ENCODE measurements around the gene MTG1.

MTG1 gene

GRCh38 chr10:133391761-133392518 is 2.0 kb upstream of the MTG1 start:
- Mint-ChIP-seq H3K4me1 (ENCODE audit: low read depth) (peaks cover 41% of the 10 kb centered on the region), H3K9me3 (no peaks in the 10 kb centered on the region), H3K4me3 (peak overlapping the region; percentile 86), H3K27ac (peak overlapping the region; percentile 95), H3K27me3 (ENCODE audit: low read depth) (no peaks in the 10 kb centered on the region), H3K36me3 (ENCODE audit: low read depth) (peaks cover 15% of the 10 kb centered on the region)
- no peak for DNase-seq (ENCODE audit: low spot score)

DNA sequence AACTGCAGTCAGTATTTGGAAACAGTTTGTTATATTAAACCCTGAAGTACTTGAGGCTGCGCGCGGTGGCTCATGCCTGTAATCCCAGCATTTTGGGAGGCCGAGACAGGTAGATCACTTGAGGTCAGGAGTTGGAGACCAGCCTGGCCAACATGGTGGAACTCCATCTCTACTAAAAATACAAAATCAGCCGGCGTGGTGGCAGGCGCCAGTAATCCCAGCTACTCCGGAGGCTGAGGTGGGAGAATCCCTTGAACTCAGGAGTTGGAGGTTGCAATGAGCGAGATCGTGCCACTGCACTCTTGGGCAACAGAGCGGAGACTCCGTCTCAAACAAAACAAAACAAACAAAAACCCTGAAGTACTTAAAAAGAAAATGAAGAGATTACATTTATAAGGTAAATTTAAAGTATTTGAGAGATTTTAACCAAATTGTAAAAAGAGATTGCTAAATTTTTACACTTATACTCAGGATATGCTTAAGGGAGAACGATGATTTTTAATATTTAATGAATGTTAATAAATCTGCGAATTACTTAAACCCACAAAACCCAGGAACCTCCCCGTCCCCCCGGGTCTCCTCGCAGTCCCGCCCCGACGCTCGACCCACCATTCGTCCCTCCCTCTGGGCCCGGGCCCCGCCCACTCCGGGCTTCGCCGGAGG is 425 bp upstream of the MTG1 start:
- H3K27ac Mint-ChIP-seq, result peak overlapping the region; percentile 90
- H3K4me3 Mint-ChIP-seq, result peak overlapping the region; percentile 94
- no peaks in the 10 kb centered on the region for H3K27me3 Mint-ChIP-seq (ENCODE audit: low read depth)
- DNase-seq (ENCODE audit: low spot score), result no peak
- H3K36me3 Mint-ChIP-seq (ENCODE audit: low read depth), result peaks cover 29% of the 10 kb centered on the region
- H3K9me3 Mint-ChIP-seq, result no peaks in the 10 kb centered on the region
- H3K4me1 Mint-ChIP-seq (ENCODE audit: low read depth), result peaks cover 40% of the 10 kb centered on the region

- Mint-ChIP-seq H3K27me3 (ENCODE audit: low read depth) (no peaks in the 10 kb centered on the region), H3K4me3 (peak overlapping the region; percentile 94), H3K9me3 (no peaks in the 10 kb centered on the region), H3K36me3 (ENCODE audit: low read depth) (peaks cover 41% of the 10 kb centered on the region), H3K4me1 (ENCODE audit: low read depth) (peaks cover 31% of the 10 kb centered on the region), H3K27ac (peak overlapping the region; percentile 90)
- DNase-seq (ENCODE audit: low spot score), result no peak
Measured at GRCh38 chr10:133394801-133395221, 854 bp downstream of the MTG1 start.

- H3K9me3 Mint-ChIP-seq, result no peaks in the 10 kb centered on the region
- H3K27me3 Mint-ChIP-seq (ENCODE audit: low read depth), result no peaks in the 10 kb centered on the region
- peaks cover 50% of the 10 kb centered on the region for H3K36me3 Mint-ChIP-seq (ENCODE audit: low read depth)
- peaks cover 25% of the 10 kb centered on the region for H3K4me1 Mint-ChIP-seq (ENCODE audit: low read depth)
- H3K4me3 Mint-ChIP-seq, result peak overlapping the region; percentile 94
- H3K27ac Mint-ChIP-seq, result no peak overlapping the region
- DNase-seq (ENCODE audit: low spot score), result no peak
Measured at GRCh38 chr10:133396035-133396624, 2.2 kb downstream of the MTG1 start.

DNA sequence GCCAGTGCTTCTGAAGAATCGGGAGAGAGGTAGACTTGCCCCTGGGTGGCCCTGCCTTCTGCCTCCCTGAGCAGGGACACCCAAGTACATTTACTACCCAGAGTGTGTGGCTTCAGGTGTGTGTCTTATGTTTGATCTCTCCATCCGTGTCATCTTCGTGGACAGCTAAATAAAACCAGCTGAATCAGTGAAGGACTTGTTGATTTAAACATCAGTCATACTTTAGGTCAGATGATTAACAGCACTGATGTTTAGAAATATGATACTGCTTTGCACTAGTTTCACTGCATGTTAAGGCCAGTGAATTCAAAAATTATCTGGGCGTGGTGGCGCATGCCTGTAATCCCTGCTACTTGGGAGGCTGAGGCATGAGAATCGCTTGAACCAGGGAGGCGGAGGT is 4.0 kb downstream of the MTG1 start:
- Mint-ChIP-seq H3K27ac (no peak overlapping the region), H3K4me3 (no peak overlapping the region), H3K4me1 (ENCODE audit: low read depth) (peaks cover 24% of the 10 kb centered on the region), H3K36me3 (ENCODE audit: low read depth) (peaks cover 62% of the 10 kb centered on the region), H3K9me3 (no peaks in the 10 kb centered on the region), H3K27me3 (ENCODE audit: low read depth) (no peaks in the 10 kb centered on the region)
- no peak for DNase-seq (ENCODE audit: low spot score)

DNA sequence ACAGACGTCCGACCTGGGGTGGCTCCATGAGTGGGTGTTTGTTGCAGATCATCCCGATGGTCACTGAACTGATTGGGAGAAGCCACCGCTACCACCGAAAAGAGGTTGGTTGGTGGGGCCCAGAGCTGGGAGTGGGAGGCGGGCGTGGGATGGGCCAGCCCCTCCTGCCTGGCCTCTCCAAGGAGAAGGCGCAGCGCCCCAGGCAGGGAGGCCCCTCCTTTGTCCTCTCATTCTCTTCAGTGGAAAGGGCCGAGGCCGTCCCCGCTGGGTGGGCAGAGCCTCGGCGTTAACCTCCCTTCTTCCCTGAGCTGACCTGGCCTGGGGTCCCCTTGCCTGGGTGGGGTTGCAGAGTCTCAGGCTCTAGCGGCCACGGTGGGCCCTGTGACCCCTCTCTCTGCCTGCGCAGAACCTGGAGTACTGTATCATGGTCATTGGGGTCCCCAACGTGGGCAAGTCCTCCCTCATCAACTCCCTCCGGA is 5.2 kb downstream of the MTG1 start:
- Mint-ChIP-seq H3K27me3 (ENCODE audit: low read depth) (no peaks in the 10 kb centered on the region), H3K4me1 (ENCODE audit: low read depth) (peaks cover 27% of the 10 kb centered on the region), H3K9me3 (no peaks in the 10 kb centered on the region), H3K27ac (no peak overlapping the region), H3K4me3 (no peak overlapping the region), H3K36me3 (ENCODE audit: low read depth) (peaks cover 69% of the 10 kb centered on the region)
- DNase-seq (ENCODE audit: low spot score), result no peak

GRCh38 chr10:133400624-133401424 is 6.9 kb downstream of the MTG1 start:
- peaks cover 71% of the 10 kb centered on the region for H3K36me3 Mint-ChIP-seq (ENCODE audit: low read depth)
- no peak for DNase-seq (ENCODE audit: low spot score)
- H3K27ac Mint-ChIP-seq, result peak overlapping the region; percentile 78
- no peaks in the 10 kb centered on the region for H3K9me3 Mint-ChIP-seq
- H3K4me3 Mint-ChIP-seq, result peak overlapping the region; percentile 51
- peaks cover 30% of the 10 kb centered on the region for H3K4me1 Mint-ChIP-seq (ENCODE audit: low read depth)
- no peaks in the 10 kb centered on the region for H3K27me3 Mint-ChIP-seq (ENCODE audit: low read depth)

DNA sequence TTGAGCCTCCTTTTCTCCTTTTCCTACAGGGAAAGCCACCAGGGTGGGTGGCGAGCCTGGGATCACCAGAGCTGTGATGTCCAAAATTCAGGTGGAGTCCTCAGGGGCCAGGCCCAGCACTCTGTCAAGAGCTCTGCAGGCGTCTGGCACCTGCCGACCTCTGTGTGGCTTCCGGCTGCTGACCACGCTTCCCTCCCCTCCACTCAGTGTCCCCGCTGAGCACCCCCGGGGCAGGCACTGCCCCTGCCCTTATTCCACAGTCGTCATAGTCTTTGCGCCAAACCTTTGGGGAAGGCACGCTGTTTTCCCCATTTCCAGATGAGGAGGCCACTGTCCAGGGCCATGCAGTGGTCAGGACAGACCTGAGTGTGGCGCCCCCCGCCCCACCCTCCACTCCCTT is 7.5 kb downstream of the MTG1 start:
- H3K27me3 Mint-ChIP-seq (ENCODE audit: low read depth), result no peaks in the 10 kb centered on the region

GRCh38 chr10:133401981-133402725 is 8.2 kb downstream of the MTG1 start:
- no peak for DNase-seq (ENCODE audit: low spot score)
- no peaks in the 10 kb centered on the region for H3K27me3 Mint-ChIP-seq (ENCODE audit: low read depth)
- no peak overlapping the region for H3K4me3 Mint-ChIP-seq
- peaks cover 73% of the 10 kb centered on the region for H3K36me3 Mint-ChIP-seq (ENCODE audit: low read depth)
- peak overlapping the region; percentile 49 for H3K27ac Mint-ChIP-seq
- no peaks in the 10 kb centered on the region for H3K9me3 Mint-ChIP-seq
- H3K4me1 Mint-ChIP-seq (ENCODE audit: low read depth), result peaks cover 33% of the 10 kb centered on the region

More for the DNA sequence above, 7.5 kb downstream of the MTG1 start:
- H3K4me3 Mint-ChIP-seq, result peak overlapping the region; percentile 32
- DNase-seq (ENCODE audit: low spot score), result no peak
- peaks cover 35% of the 10 kb centered on the region for H3K4me1 Mint-ChIP-seq (ENCODE audit: low read depth)
- peaks cover 74% of the 10 kb centered on the region for H3K36me3 Mint-ChIP-seq (ENCODE audit: low read depth)
- H3K27ac Mint-ChIP-seq, result peak overlapping the region; percentile 78
- no peaks in the 10 kb centered on the region for H3K9me3 Mint-ChIP-seq

DNA sequence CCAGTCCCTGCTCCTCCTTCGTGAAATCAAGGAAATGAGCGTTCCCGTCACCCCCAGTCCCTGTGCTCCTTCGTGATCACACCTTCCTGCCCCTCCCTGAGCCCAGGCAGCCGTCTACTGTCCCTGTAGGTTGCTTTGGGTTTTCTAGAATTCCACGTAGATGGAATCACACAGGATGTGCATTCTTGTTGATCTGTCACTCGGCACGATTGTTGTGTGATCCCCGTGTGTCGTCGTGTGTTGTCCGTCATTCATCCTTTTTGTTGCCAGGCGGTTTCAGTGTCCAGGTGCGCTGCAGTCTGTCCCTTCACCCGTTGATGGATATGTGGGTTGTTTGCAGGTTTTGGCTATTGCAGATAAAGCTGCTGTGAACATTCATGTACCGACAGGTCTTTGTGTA is 9.4 kb downstream of the MTG1 start:
- no peaks in the 10 kb centered on the region for H3K27me3 Mint-ChIP-seq (ENCODE audit: low read depth)
- no peak overlapping the region for H3K27ac Mint-ChIP-seq
- H3K36me3 Mint-ChIP-seq (ENCODE audit: low read depth), result peaks cover 73% of the 10 kb centered on the region
- no peak overlapping the region for H3K4me3 Mint-ChIP-seq
- DNase-seq (ENCODE audit: low spot score), result no peak
- H3K9me3 Mint-ChIP-seq, result peaks cover 6% of the 10 kb centered on the region
- H3K4me1 Mint-ChIP-seq (ENCODE audit: low read depth), result peaks cover 33% of the 10 kb centered on the region

- peaks cover 33% of the 10 kb centered on the region for H3K4me1 Mint-ChIP-seq (ENCODE audit: low read depth)
- no peak overlapping the region for H3K27ac Mint-ChIP-seq
Measured at GRCh38 chr10:133403784-133404183, 9.8 kb downstream of the MTG1 start.

GRCh38 chr10:133405272-133405671 is 11.3 kb downstream of the MTG1 start:
- H3K36me3 Mint-ChIP-seq (ENCODE audit: low read depth), result peaks cover 75% of the 10 kb centered on the region

More at GRCh38 chr10:133403784-133404183, 9.8 kb downstream of the MTG1 start:
- peaks cover 10% of the 10 kb centered on the region for H3K9me3 Mint-ChIP-seq
- H3K36me3 Mint-ChIP-seq (ENCODE audit: low read depth), result peaks cover 74% of the 10 kb centered on the region
- H3K4me3 Mint-ChIP-seq, result no peak overlapping the region
- no peaks in the 10 kb centered on the region for H3K27me3 Mint-ChIP-seq (ENCODE audit: low read depth)
- no peak for DNase-seq (ENCODE audit: low spot score)

More at GRCh38 chr10:133405272-133405671, 11.3 kb downstream of the MTG1 start:
- H3K4me1 Mint-ChIP-seq (ENCODE audit: low read depth), result peaks cover 36% of the 10 kb centered on the region
- H3K4me3 Mint-ChIP-seq, result no peak overlapping the region
- H3K9me3 Mint-ChIP-seq, result peaks cover 23% of the 10 kb centered on the region
- no peak for DNase-seq (ENCODE audit: low spot score)
- H3K27ac Mint-ChIP-seq, result no peak overlapping the region
- no peaks in the 10 kb centered on the region for H3K27me3 Mint-ChIP-seq (ENCODE audit: low read depth)

Measured in T-helper 2 cell treated with Interferon-gamma antibody and Interleukin-4, amounts not matched to agents 5 μg/mL and 100 μg/mL, for 36 hours (primary cell).